Body of pancreas (tissue), 4 donors: Measurements from ENCODE around the gene KLHL26. TPM values are rescaled to one million over a fixed set of nuclear protein-coding genes. Genes with fewer than 3 reads are reported as not detected.

Experiments used
- ATAC-seq: fragments of 150-250 bp; one replicate; pipeline ENCODE4 v1.9.1; 2016
- DNase-seq, 4 donors: peaks; one replicate each; pipeline ENCODE4 v3.0.0-alpha.2; 2019
- H3K27ac ChIP-seq, 4 donors: fragments of 200-600 bp; sonication (generic); 1 replicate in 3 of 4; 2 replicates in 1 of 4; pipeline versions ENCODE4 v1.5.1 to v1.6.1; 2016 to 2019; ENCODE audit warnings: mild to moderate bottlenecking in 1 of 4, mixed read lengths in 1 of 4, moderate library complexity in 1 of 4
- H3K27me3 ChIP-seq, 2 donors: fragments of 200-600 bp; sonication (generic); one replicate each; pipeline ENCODE4 v1.6.0; 2016; ENCODE audit warnings: mild to moderate bottlenecking in 1 of 2
- H3K36me3 ChIP-seq, 2 donors: fragments of 200-600 bp; sonication (generic); replicated peaks in 1 of 2; 2 replicates each; pipeline ENCODE4 v1.5.1; 2016; ENCODE audit warnings: low read depth in 2 of 2; ENCODE audit not compliant: insufficient read depth in 1 of 2
- H3K4me1 ChIP-seq: fragments of 200-600 bp; sonication (generic); one replicate; pipeline ENCODE4 v1.6.0; 2016
- H3K4me3 ChIP-seq, 2 donors: fragments of 200-600 bp; sonication (generic); 1 replicate in 1 of 2; 2 replicates in 1 of 2; pipeline ENCODE4 v1.5.1; 2016 to 2019
- H3K9me3 ChIP-seq, 3 donors: fragments of 200-600 bp; sonication (generic); 1 replicate in 2 of 3; 2 replicates in 1 of 3; pipeline ENCODE4 v1.5.1; 2016
- POLR2A ChIP-seq, 3 donors: fragments of 450-650 bp; IDR thresholded peaks; one replicate each; pipeline ENCODE4 v1.6.1; 2016; ENCODE audit warnings: antibody characterized with exemption in 3 of 3, mild to moderate bottlenecking in 2 of 3
- WGBS, 2 donors: methylation state at CpG; one replicate each; pipeline ENCODE4 v1.1.5; 2017; 5-methylcytosine and 5-hydroxymethylcytosine counted together
- intact Hi-C: fragments of 100-400 bp; cut with DNase I; formaldehyde crosslinking; loops from one replicate; pipeline ENCODE4 v1.15.1; 2023
- total RNA-seq, 2 donors: library from RNA; depleted of rRNA; stranded (reverse); fragments of >200 nt; gene quantifications; one replicate each; pipeline ENCODE4 v1.1.0, GENCODE V29; 2016
- TF ChIP-seq, protein P1 (sequence below), 7 experiments: fragments of 450-650 bp in 4 of 7; fragments of 200-600 bp in 3 of 7; sonication (generic) in 3 of 7; IDR thresholded peaks; one replicate each; pipeline ENCODE4 v1.5.1; 2016 to 2019; ENCODE audit warnings: antibody characterized with exemption in 7 of 7

KLHL26 gene
- total RNA-seq, 2 donors from 2014 or later = 3.6 to 8.9 TPM

DNA sequence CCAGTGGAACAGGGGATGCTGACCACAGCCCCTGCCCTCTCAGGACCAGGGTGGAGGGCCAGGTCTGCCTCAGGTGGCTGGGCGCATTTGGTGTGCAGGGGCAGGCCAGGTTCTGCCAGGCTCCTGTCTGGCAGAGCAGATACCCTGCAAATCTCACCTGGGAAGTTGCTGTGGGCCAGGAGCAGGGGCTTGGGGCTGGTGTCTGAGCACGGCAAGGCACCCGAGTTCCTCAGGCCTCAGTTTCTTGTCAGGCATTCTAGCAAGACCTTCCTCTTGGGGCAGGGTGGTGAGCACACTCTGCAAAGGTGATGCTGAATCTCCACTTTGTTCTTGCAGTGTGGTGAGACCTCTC is 47.8 kb downstream of the KLHL26 start:
- Histone ChIP-seq H3K27me3 (no peaks in the 10 kb centered on the region), H3K36me3 (no peaks in the 10 kb centered on the region), H3K4me3 (no peak overlapping the region), H3K9me3 (no peaks in the 10 kb centered on the region), H3K4me1 (peaks cover 17% of the 10 kb centered on the region), H3K27ac (no peak overlapping the region)
- ATAC-seq (no peak), DNase-seq (no peak)
- intact Hi-C loops = no loop called here
- TF ChIP-seq POLR2A (IDR thresholded peaks at IDR 0.05) = no peak
- TF ChIP-seq, protein P1, sequence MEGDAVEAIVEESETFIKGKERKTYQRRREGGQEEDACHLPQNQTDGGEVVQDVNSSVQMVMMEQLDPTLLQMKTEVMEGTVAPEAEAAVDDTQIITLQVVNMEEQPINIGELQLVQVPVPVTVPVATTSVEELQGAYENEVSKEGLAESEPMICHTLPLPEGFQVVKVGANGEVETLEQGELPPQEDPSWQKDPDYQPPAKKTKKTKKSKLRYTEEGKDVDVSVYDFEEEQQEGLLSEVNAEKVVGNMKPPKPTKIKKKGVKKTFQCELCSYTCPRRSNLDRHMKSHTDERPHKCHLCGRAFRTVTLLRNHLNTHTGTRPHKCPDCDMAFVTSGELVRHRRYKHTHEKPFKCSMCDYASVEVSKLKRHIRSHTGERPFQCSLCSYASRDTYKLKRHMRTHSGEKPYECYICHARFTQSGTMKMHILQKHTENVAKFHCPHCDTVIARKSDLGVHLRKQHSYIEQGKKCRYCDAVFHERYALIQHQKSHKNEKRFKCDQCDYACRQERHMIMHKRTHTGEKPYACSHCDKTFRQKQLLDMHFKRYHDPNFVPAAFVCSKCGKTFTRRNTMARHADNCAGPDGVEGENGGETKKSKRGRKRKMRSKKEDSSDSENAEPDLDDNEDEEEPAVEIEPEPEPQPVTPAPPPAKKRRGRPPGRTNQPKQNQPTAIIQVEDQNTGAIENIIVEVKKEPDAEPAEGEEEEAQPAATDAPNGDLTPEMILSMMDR (IDR thresholded peaks at IDR 0.05) = no peak
- 58% methylated on average over 3 of the region's 3 CpGs; no CpG with 5 or more reads in 1 of the 2 donors for WGBS, 2 donors

- ATAC-seq = no peak
- H3K4me3 ChIP-seq = no peak overlapping the region
- WGBS, 2 donors = 74 to 78% methylated on average over 5 of the region's 5 CpGs
These were observed 48.9 kb downstream of the KLHL26 start for GRCh38 chr19:18685597-18686190.

GRCh38 chr19:18687740-18688465 is 51.1 kb downstream of the KLHL26 start:
- intact Hi-C loops = no loop called here
- Histone ChIP-seq H3K4me3 (no peak overlapping the region), H3K9me3 (no peaks in the 10 kb centered on the region), H3K36me3 (no peaks in the 10 kb centered on the region), H3K27ac (no peak overlapping the region), H3K27me3 (no peaks in the 10 kb centered on the region), H3K4me1 (peaks cover 13% of the 10 kb centered on the region)
- DNase-seq = no peak
- WGBS, 2 donors = 90 to 91% methylated on average over 15 to 16 of the region's 16 CpGs
- no peak for ATAC-seq
- no peak for TF ChIP-seq POLR2A (IDR thresholded peaks at IDR 0.05)
- TF ChIP-seq, protein P1 (IDR thresholded peaks at IDR 0.05) = no peak

More at GRCh38 chr19:18685597-18686190, 48.9 kb downstream of the KLHL26 start:
- DNase-seq = no peak
- no peaks in the 10 kb centered on the region for H3K9me3 ChIP-seq
- H3K36me3 ChIP-seq = no peaks in the 10 kb centered on the region
- intact Hi-C loops = no loop called here
- H3K27ac ChIP-seq = no peak overlapping the region
- peaks cover 17% of the 10 kb centered on the region for H3K4me1 ChIP-seq
- TF ChIP-seq POLR2A (IDR thresholded peaks at IDR 0.05) = no peak
- TF ChIP-seq, protein P1 (IDR thresholded peaks at IDR 0.05) = no peak
- H3K27me3 ChIP-seq = no peaks in the 10 kb centered on the region

DNA sequence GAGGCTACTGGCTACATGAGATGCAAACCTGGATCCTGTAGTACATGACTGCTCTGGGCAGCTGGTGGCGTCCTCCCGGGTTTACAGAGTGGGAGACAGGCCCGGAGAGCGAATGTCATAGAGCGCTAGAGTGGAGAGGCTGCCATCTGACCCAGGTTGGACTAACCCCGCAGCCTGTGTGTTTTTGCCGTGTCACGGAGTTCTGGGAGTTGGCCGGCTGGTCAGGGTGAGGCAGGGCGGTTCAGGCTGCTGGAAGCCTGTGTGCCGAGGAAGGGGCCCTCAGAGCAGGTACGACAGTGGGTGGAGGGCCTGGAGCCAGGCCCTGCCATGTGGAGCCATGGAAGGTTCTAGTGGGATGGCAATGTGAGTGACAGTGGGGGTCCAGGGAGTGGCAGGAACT is 59.2 kb downstream of the KLHL26 start:
- Histone ChIP-seq H3K27me3 (no peaks in the 10 kb centered on the region), H3K9me3 (no peaks in the 10 kb centered on the region), H3K4me1 (peaks cover 28% of the 10 kb centered on the region), H3K27ac (no peak overlapping the region), H3K36me3 (no peaks in the 10 kb centered on the region), H3K4me3 (no peak overlapping the region)
- ATAC-seq = no peak
- intact Hi-C loops = no loop called here
- no peak for DNase-seq
- WGBS, 2 donors = 88 to 91% methylated on average over 11 to 12 of the region's 12 CpGs
- no peak for TF ChIP-seq POLR2A (IDR thresholded peaks at IDR 0.05)
- TF ChIP-seq, protein P1 (IDR thresholded peaks at IDR 0.05) = no peak
